ENCODE data around the gene PTPRN2. TPM values are rescaled to one million over a fixed set of nuclear protein-coding genes. Genes with fewer than 3 reads are reported as not detected.

The PTPRN2 gene
- total RNA-seq, 1 donor from 2014 or later = 11.4 TPM

DNA sequence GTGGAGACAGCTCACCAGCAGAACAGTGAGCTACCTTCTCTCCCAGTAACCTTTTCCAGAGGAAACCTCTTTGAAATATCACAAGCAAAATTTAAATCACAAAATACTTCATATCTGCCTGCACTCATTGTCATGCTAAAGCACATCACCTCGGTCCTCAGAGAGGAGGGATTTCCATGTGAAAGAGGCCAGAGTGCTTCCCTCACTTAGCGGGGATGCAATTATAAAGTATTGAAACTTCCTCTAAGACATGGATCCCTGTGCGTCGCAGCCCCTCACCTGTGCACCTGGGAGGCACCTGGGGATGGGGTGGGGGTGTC, 792.9 kb downstream of the PTPRN2 start:
- Mint-ChIP-seq H3K27me3 (peaks cover 16% of the 10 kb centered on the region), H3K9me3 (ENCODE audit: low read depth) (no peaks in the 10 kb centered on the region), H3K4me3 (ENCODE audit: low read depth) (no peak overlapping the region), H3K4me1 (ENCODE audit: low read depth) (peaks cover 7% of the 10 kb centered on the region), H3K27ac (no peak overlapping the region), H3K36me3 (ENCODE audit: insufficient read depth) (no peaks in the 10 kb centered on the region)
- TF ChIP-seq, protein P1, sequence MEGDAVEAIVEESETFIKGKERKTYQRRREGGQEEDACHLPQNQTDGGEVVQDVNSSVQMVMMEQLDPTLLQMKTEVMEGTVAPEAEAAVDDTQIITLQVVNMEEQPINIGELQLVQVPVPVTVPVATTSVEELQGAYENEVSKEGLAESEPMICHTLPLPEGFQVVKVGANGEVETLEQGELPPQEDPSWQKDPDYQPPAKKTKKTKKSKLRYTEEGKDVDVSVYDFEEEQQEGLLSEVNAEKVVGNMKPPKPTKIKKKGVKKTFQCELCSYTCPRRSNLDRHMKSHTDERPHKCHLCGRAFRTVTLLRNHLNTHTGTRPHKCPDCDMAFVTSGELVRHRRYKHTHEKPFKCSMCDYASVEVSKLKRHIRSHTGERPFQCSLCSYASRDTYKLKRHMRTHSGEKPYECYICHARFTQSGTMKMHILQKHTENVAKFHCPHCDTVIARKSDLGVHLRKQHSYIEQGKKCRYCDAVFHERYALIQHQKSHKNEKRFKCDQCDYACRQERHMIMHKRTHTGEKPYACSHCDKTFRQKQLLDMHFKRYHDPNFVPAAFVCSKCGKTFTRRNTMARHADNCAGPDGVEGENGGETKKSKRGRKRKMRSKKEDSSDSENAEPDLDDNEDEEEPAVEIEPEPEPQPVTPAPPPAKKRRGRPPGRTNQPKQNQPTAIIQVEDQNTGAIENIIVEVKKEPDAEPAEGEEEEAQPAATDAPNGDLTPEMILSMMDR (IDR thresholded peaks at IDR 0.05; ENCODE audit: unreplicated experiment) = no peak
- no peak for DNase-seq (ENCODE audit: low spot score, unreplicated experiment)

DNA sequence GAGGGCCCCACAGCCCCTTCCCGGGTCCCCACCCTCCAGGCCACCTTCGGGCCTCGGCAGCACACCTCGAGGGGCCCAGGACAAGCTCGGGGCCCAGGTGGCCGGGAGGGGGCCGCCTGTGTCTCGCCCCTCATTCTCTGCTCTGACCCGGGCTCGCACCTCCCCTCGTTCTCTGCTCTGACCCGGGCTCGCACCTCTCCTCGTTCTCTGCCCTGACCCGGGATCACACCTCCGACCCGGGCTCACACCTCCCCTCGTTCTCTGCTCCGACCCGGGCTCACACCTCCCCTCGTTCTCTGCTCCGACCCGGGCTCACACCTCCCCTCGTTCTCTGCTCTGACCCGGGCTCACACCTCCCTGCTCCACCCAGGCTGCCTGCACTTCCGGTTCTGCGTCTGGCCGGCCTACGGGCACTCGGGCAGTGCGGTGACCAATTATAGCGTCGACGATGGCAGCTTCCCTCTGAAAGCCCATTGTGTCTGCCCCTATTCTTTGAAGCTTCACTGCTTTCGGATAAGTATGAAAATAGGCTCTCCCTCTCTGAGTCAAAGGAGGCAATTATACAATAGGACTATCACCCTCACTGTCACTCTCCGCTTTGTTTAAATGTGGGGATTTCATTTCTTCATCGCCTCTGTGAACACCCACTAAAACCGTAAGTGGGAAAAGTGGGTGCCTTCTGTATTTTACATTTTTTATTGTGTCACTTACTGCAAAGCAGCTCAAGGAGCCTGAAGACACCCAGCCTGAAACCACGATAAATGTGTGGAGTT, 793.5 kb downstream of the PTPRN2 start:
- Mint-ChIP-seq H3K4me1 (ENCODE audit: low read depth) (peaks cover 7% of the 10 kb centered on the region), H3K27me3 (peaks cover 16% of the 10 kb centered on the region), H3K9me3 (ENCODE audit: low read depth) (no peaks in the 10 kb centered on the region), H3K4me3 (ENCODE audit: low read depth) (no peak overlapping the region), H3K27ac (no peak overlapping the region), H3K36me3 (ENCODE audit: insufficient read depth) (no peaks in the 10 kb centered on the region)
- TF ChIP-seq, protein P1 (IDR thresholded peaks at IDR 0.05; ENCODE audit: unreplicated experiment) = no peak
- no peak for DNase-seq (ENCODE audit: low spot score, unreplicated experiment)

DNA sequence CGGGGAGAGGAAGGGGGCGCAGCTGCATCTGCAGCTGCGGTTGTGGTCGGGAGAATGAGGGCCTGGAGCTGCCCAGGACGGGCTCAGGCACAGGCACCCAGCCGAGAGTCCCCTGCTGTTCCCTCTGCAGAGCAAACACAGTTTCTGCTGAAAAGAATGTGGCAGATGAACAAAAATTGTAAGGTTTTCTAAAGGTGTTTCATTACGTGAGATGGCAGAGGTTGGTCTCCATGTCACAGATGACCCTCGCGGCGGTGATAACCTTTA, 794.6 kb downstream of the PTPRN2 start:
- no peak overlapping the region for H3K27ac Mint-ChIP-seq
- H3K36me3 Mint-ChIP-seq (ENCODE audit: insufficient read depth) = no peaks in the 10 kb centered on the region
- TF ChIP-seq, protein P1 (IDR thresholded peaks at IDR 0.05; ENCODE audit: unreplicated experiment) = no peak

DNA sequence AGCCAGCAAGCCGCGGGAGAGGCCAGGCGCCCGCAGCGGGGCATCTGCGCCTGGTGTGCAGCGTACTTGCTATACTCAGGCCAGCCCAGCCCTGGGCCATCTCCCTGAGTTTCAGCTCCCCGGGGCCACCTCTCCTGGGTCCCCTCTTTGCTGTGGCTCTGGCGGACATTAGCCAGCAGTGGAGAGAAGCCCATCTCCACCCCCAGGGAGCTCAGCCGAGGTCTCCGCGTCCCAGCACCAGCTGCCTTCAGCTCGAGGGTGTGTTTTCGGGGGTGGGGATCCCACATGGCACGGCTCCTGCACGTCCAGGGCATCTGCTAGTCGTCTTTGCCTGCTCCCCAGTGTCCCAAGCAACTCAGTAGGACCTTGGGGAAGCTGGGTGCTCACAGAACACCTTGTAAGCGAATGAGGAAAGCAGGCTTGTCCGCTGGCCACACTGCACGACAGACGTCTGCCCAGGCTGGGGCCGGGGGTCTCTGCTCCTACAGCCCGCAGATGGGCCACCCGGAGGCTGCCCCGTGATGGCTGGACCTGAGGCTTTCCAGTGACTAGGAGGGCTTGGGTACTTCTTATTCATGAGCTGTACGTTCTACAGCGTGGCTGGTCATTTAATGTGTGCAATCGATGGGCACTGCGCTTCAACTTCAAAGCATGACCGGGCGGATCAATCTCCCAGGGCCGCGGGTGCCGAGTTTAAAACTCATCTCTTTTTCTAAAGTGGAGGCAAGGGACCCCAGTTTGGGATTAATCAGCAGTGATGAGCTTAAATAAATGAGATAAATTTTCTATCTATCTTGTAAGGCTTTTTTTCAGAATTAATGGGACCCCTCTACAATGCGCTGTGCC, 795.2 kb downstream of the PTPRN2 start:
- H3K9me3 Mint-ChIP-seq (ENCODE audit: low read depth) = no peaks in the 10 kb centered on the region

More for the DNA sequence above, 794.6 kb downstream of the PTPRN2 start:
- Mint-ChIP-seq H3K27me3 (peaks cover 16% of the 10 kb centered on the region), H3K9me3 (ENCODE audit: low read depth) (no peaks in the 10 kb centered on the region), H3K4me1 (ENCODE audit: low read depth) (peaks cover 7% of the 10 kb centered on the region), H3K4me3 (ENCODE audit: low read depth) (no peak overlapping the region)
- DNase-seq (ENCODE audit: low spot score, unreplicated experiment) = no peak

DNA sequence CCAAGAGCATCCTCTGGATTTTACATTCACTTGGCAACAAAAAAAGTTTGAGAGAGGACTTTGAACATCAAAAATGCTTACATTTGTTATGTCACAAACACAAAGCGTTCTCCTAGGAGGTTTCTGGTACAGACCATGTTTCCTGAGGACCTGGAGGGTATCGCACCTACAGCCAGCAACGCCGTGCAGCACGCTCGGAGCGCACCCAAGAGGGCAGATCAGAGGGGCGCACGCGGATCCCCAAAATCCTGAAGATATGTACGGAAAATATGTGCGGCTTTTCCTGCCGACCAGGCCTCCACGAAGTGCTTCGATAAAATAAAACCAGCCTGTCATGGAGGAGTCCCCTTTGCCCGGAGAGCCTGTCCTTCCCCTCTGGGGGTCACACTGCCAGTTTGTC, 796.0 kb downstream of the PTPRN2 start:
- Mint-ChIP-seq H3K9me3 (ENCODE audit: low read depth) (no peaks in the 10 kb centered on the region), H3K4me1 (ENCODE audit: low read depth) (peaks cover 7% of the 10 kb centered on the region), H3K36me3 (ENCODE audit: insufficient read depth) (no peaks in the 10 kb centered on the region), H3K4me3 (ENCODE audit: low read depth) (no peak overlapping the region), H3K27me3 (peaks cover 16% of the 10 kb centered on the region), H3K27ac (no peak overlapping the region)
- DNase-seq (ENCODE audit: low spot score, unreplicated experiment) = no peak
- TF ChIP-seq, protein P1 (IDR thresholded peaks at IDR 0.05; ENCODE audit: unreplicated experiment) = no peak

More for the DNA sequence above, 795.2 kb downstream of the PTPRN2 start:
- no peak for DNase-seq (ENCODE audit: low spot score, unreplicated experiment)
- no peak overlapping the region for H3K4me3 Mint-ChIP-seq (ENCODE audit: low read depth)
- peaks cover 16% of the 10 kb centered on the region for H3K27me3 Mint-ChIP-seq
- no peak overlapping the region for H3K27ac Mint-ChIP-seq
- peaks cover 7% of the 10 kb centered on the region for H3K4me1 Mint-ChIP-seq (ENCODE audit: low read depth)
- H3K36me3 Mint-ChIP-seq (ENCODE audit: insufficient read depth) = no peaks in the 10 kb centered on the region
- TF ChIP-seq, protein P1 (IDR thresholded peaks at IDR 0.05; ENCODE audit: unreplicated experiment) = peak; percentile 7
